ENCODE data around the gene TANC1. TPM values are rescaled to one million over a fixed set of nuclear protein-coding genes. Genes with fewer than 3 reads are reported as not detected.

TANC1 gene
- total RNA-seq, 1 experiment from 2014 or later: 2.5 TPM

DNA sequence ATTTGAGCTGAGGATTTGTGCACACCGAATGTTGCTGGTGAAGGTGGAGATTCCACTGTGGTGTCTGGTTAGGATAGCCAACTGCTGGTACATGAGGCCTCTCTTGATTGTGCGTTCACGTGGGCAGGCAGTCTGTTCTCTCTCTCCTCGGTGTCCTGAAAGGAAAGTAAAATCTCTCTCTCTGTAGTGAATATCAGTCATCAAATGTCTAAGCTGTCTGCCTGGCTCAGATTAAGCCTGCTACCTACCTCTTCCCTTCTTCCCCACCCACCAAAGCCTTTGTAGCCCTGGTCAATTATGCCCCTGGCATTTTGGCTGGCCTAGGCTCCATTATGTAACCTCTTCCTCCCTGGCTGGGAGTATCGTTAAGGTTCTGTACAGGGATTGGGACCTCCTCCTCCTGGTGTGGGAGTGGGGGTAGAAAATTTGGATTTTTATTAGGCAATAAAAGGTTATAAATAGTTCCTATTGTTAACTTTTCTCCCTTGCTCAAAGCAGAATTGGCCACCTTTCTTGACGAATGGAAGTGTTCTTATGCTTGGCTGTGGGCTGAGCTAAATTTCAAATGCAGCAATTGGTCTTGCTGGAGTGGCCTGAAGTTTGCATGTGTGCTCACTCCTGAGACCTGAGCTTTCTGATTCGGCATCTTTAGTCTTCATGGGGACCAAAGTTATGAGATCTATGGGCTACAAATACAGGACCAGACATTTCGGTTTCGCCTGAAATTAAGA lies 169.2 kb downstream of the TANC1 start:
- Mint-ChIP-seq H3K27me3 (ENCODE audit: low read depth) (no peaks in the 10 kb centered on the region), H3K36me3 (ENCODE audit: insufficient read depth in 1 of 3, low read depth in 3 of 3) (no peaks in the 10 kb centered on the region), H3K4me1 (peaks cover 5 to 11% of the 10 kb centered on the region in 2 experiments), H3K9me3 (no peaks in the 10 kb centered on the region), H3K4me3 (no peak overlapping the region), H3K27ac (no peak overlapping the region; a peak in 1 of 7 replicates)
- Histone ChIP-seq H4K5ac (ENCODE audit: insufficient read length, low read depth, low read length) (no peak overlapping the region), H3K27ac (ENCODE audit: insufficient read length, low read depth, low read length) (no peak overlapping the region), H4K8ac (replicated peaks; ENCODE audit: insufficient read length, low read depth, low read length) (no peak overlapping the region), H3K23me2 (ENCODE audit: insufficient read length, low read depth, low read length, poor library complexity, severe bottlenecking) (no peaks in the 10 kb centered on the region), H3K4ac (ENCODE audit: low read depth, low read length) (no peak overlapping the region), H3K79me1 (ENCODE audit: insufficient read depth, low read depth, low read length, poor library complexity, severe bottlenecking) (no peaks in the 10 kb centered on the region), H3K27me3 (ENCODE audit: insufficient read depth, low read length) (no peaks in the 10 kb centered on the region), H3T11ph (ENCODE audit: low read length) (no peak overlapping the region), H3K9ac (ENCODE audit: extremely low read depth, insufficient read length, low read length) (no peak overlapping the region), H3K23ac (ENCODE audit: insufficient read length, low read depth, low read length) (no peak overlapping the region), H2AFZ (ENCODE audit: low read length) (no peak overlapping the region), H2BK5ac (ENCODE audit: insufficient read length, low read length) (peak overlapping the region; percentile 31), H4K91ac (ENCODE audit: insufficient read length, low read depth, low read length) (no peak overlapping the region), H3K4me1 (ENCODE audit: insufficient read depth, low read length) (no peaks in the 10 kb centered on the region), H2BK20ac (ENCODE audit: low read depth, low read length, poor library complexity, severe bottlenecking) (no peak overlapping the region), H3K79me2 (ENCODE audit: insufficient read depth, low read length) (no peaks in the 10 kb centered on the region), H3K56ac (ENCODE audit: insufficient read length, low read depth, low read length) (no peak overlapping the region), H2BK12ac (ENCODE audit: insufficient read length, low read depth, low read length) (no peak overlapping the region), H3K4me2 (ENCODE audit: insufficient read depth, insufficient read length, low read length) (no peak overlapping the region), H3K9me3 (ENCODE audit: control insufficient read depth, low read depth, low read length) (no peaks in the 10 kb centered on the region), H3K14ac (ENCODE audit: insufficient read depth, low read length) (no peak overlapping the region), H2AK5ac (ENCODE audit: insufficient read length, low read length) (no peak overlapping the region), H2BK120ac (ENCODE audit: low read depth, low read length, poor library complexity, severe bottlenecking) (no peak overlapping the region), H4K20me1 (ENCODE audit: control insufficient read depth, insufficient read depth, insufficient read length) (no peaks in the 10 kb centered on the region), H2BK15ac (ENCODE audit: low read depth, low read length) (no peak overlapping the region), H3K18ac (ENCODE audit: insufficient read length, low read depth, low read length) (no peak overlapping the region)
- DNase-seq: no peak
- TF ChIP-seq, protein P1, sequence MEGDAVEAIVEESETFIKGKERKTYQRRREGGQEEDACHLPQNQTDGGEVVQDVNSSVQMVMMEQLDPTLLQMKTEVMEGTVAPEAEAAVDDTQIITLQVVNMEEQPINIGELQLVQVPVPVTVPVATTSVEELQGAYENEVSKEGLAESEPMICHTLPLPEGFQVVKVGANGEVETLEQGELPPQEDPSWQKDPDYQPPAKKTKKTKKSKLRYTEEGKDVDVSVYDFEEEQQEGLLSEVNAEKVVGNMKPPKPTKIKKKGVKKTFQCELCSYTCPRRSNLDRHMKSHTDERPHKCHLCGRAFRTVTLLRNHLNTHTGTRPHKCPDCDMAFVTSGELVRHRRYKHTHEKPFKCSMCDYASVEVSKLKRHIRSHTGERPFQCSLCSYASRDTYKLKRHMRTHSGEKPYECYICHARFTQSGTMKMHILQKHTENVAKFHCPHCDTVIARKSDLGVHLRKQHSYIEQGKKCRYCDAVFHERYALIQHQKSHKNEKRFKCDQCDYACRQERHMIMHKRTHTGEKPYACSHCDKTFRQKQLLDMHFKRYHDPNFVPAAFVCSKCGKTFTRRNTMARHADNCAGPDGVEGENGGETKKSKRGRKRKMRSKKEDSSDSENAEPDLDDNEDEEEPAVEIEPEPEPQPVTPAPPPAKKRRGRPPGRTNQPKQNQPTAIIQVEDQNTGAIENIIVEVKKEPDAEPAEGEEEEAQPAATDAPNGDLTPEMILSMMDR (conservative IDR thresholded peaks at IDR 0.05): no peak
- WGBS (ENCODE audit: extremely low coverage, insufficient read length, low lambda C conversion rate): no CpG with 5 or more reads among the region's 9 CpGs
